Measurements from ENCODE around the gene FAAP24.
"Not testable (repeated sequence)": the region's sequence is repeated elsewhere in the genome, so short reads cannot be mapped to it uniquely, and the experiment has no call there.

Gene FAAP24

DNA sequence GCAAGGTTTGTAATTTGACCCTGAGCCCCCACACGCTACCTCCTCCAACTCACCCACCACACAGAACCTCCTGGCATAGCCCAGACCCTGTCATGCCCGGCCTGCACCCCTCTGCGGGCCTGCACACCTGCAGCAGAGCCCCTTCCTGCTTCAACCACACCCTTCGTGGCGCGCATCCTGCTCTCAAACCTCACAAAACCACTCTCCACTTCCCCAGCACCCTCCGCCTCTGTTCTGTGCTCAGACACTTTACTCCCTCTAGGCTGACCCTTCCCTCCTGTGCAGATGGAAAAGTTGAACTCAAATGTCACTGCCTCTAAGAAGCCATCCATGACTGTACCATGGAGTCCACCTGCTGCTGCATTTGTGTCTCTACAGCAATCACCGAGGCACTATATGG is 28.5 kb downstream of the FAAP24 start:
- no peak for DNase-seq

DNA sequence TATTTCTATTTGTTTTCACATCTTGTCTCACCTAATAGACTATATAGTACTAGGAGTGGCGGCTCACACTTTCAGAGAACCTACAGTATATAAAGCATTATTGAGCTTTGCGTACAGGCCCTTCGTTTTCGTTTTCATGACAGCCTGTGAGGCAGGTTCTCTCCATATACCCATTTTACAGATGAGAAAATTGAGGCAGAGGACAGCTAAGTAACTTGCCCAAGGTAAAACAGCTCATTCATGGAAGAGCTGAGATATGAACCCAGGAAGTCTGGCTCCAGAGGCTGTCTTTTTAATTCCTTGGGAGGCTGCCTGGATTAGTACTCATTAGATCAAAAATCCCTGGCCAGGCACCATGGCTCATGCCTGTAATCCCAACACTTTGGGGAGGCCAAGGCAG is 28.9 kb downstream of the FAAP24 start:
- DNase-seq = no peak

DNA sequence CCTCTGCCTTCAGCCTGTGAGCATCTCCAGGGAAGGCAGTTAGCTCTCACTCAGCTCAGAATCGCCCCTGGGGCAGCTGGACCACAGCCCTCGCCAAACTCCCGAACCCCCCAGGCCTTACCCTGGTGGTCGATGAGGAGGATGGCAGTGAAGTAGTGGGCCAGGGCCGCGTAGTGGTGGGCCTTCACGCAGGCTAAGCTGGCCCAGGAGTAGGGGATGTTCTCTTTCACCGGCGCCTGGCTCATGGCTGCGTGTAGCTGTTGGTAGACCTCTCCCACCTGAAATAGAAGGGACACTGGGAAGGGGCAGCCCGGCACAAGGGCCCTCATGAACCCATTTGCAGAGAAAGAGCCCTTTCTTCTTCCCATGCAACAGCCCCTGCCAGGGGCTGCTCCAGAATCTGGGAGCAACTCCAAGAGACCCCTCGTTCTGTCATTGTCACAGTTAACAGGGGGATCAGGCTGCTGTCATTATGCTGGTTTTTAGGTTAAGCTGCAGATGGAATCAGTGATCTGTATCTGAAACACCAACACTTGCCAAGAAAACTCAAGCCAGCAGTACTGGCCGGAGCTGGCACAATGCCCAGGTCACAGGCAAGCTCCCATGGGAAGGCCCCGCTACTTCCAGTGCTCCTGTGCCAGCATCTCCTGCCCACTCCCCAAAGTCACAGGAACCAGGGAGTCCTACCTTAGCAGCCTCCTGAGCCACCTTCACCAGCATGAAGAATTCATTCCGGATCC is 30.3 kb downstream of the FAAP24 start:
- DNase-seq = not testable (repeated sequence)

DNA sequence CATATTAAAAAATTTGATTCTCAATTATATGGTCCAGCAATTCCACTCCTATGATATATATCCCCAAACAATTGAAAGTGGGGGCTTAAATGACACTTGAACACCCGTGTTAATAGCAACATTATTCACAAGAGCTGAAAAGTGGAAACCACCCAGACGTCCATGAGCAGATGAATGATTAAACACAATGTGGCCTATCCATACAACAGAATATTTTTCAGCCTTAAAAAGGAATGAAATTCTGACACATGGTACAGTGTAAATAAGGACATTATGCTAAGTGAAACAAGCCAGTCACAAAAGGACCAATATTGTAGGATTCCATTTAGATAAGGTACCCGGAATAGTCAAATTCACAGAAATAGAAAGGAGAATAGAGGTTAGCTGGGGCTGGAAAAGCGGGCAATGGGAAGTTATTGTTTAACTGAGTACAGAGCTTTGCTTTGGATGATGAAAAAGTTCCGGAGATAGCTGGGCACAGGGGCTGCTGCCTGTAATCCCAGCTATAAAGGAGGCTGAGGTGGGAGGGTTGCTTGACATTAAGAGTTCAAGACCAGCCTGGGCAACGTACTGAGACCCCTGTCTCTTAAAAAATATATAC is 31.5 kb downstream of the FAAP24 start:
- DNase-seq = not testable (repeated sequence)

DNA sequence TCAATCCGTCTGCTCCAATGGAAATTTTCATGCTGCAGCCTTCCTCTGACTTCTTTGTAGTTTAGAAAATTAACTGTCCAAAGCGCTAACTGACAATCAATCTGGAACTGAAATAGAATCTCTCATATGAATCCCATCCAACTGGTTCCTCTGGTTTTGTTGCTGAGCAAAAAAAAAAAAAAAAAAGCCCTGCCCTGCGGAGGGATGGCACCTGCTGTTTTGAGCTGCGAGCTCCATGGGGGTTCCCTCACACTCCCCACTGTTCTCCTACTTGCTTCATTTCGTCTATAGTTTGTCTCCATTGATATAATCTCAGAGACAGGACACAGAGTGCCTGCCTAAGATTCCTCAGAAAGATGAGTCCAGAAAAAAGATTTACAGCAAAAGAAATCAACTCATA is 33.4 kb downstream of the FAAP24 start:
- peak; percentile 39 for DNase-seq

DNA sequence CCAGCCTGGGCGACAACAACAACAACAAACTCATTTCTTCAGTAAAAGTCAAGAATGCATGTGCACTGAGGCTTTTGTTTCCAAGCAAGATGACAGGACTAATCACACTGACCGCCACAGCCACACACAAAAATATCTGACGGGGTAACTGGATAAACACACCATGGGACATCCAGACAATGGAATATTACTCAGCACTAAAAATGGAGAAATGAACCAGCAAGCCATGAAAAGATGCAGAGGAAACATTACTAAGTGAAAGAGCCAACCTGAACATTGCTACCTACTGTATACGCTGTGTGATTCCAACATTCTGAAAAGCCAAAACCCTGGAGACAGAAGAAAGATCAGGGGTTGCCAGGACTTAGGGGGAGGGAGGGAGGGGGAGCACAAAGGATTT is 36.7 kb downstream of the FAAP24 start:
- DNase-seq = no peak

DNA sequence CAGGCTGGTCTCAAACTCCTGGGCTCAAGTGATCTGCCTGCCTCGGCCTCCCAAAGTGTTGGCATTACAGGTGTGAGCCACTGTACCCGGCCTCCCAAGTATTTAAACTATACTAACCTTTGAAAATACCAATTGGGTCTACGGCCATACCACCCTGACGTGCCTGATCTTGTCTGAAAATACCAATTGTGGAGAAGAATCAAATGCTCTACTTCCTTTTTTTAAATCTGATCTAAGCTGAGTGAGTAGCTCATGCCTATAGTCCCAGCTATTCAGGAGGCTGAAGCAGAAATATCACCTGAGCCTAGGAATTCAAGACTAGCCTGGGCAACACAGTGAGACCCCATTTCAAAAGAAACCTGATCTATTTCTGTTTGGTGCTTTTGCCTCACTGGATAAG is 38.8 kb downstream of the FAAP24 start:
- DNase-seq = not testable (repeated sequence)

DNA sequence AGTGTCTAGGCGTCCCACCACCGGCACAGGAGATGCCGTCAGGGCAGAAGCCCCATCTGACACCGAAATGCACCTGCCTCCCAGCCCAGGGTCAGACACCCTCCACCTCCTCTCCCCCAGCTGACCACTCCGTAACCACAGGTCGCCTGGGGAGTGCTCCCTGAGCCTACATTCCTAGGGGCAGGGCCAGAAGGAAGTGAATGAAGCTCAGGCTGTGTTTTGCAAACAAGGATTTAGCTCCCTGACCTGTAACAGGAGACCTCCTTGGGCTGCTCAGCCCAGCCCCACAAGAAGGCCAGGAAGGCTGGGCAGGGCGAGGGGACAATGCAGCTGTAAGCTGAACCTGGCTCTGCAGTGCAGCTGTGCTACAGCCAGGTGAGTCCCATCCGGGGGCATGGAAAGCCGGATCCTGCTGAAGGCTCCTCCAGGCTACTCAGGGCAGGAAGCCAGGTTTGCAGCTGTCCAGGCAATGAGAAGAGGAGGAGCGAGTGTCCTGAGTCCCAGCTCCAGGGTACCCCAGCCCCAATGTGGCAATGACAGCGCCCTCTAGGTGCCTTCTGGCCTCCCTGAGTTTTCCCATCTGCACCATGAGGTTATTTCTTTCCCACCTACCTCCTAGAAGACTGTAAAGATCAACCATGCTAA is 50.6 kb downstream of the FAAP24 start:
- peak; percentile 54 for DNase-seq

DNA sequence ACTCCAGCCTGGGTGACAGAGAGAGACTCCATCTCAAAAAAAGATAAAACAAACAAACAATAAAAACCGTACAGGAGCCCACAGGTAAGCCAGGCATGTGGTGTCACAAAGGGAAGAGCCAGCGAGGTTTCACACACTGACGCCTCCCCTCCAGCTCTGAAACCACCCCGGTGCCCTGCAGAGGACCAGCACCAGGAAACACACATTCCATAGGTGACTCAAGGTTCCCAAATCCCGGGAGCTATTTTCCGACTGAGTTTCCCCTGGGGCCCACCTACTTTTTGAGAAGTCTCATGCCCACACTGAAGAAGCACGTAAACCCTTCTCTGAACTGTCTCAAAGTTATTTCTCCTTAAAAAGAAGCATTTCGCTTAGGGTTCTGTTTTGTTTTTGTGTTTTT is 52.4 kb downstream of the FAAP24 start:
- no peak for DNase-seq

DNA sequence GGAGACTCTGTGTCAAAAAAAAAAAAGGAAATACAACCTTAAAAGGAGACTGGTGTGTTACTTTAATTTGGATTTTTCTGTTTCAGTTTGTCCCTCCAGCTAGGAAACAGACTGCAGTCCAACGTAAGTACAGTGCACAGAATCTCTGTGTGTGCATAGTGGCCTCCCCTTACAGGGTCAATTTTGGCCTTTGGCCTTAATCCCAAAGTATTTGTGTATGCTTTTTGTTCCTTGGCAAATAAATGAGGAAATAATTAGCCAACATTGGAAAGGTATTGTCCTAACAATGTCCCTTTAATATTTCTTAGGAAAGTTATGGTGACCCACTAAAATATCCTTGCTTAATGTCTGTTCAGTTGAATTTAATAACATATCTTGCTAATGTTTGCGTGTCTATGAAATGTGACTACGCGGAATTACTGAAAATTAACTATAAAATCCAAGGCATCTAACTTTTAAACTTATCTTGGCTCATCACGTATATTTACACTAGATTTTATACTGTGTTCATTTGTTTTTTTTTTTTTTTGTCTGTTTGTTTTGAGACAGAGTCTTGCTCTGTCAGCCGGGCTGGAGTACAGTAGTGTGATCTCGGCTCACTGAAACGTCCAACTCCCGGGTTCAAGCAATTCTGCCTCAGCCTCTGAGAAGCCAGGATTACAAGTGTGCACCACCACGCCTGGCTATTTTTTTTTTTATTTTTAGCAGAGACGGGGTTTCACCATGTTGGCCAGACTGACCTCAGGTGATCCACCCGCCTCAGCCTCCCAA is 53.6 kb downstream of the FAAP24 start:
- DNase-seq = not testable (repeated sequence)

DNA sequence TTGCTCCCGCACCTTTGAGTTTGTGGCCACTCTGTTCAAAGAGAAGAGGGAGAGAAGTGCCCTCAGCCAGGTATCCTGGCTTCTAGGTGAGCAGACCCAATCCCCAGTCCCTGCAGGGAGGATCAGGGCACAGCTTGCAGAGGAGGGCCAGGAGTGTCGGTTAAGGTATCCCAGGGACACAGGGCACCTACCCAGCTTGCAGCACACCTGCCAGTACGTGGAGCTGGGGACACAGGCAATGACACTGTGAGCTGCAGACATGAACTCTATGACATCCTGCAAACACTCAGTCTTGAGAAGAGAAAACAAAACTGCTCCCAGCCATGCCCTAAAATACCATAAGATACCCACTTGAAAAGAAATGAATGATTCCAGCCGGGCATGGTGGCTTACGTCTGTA is 54.6 kb downstream of the FAAP24 start:
- not testable (repeated sequence) for DNase-seq

Data from NCI-H2029 (cell line).